HepG2 (cell line): Measurements from ENCODE around the gene TC2N. TPM values are rescaled to one million over a fixed set of nuclear protein-coding genes. Genes with fewer than 3 reads are reported as not detected.

ENCODE experiments used
- ATAC-seq: fragments of 200-7000 bp; cut with Tn5 transposase; 3 replicates; pipeline ENCODE4 v1.9.1; 2020; ENCODE audit warnings: mild to moderate bottlenecking, moderate library complexity
- BruUV-seq: library from RNA; stranded (reverse); fragments of 400-500 nt; replicated peaks from 2 replicates; lab custom pipeline; 2021; lab: Mats Ljungman, UMichigan
- CTCF ChIA-PET: fragments of 300-600 bp; formaldehyde crosslinking; extraction: SDS; loops from one replicate; lab custom pipeline; 2021; ENCODE audit warnings: low total read pairs, inconsistent platforms, low intra/inter-chr PET ratio; lab: Yijun Ruan, JAX
- POLR2A ChIA-PET: fragments of 350-600 bp; sonication (Branson Sonifier 250); formaldehyde crosslinking; loops from one replicate; lab custom pipeline; 2020; ENCODE audit warnings: antibody characterized with exemption, inconsistent platforms; lab: Yijun Ruan, JAX
- DNase-seq: peaks from one replicate; pipeline ENCODE4 v3.0.0-alpha.2; 2015; ENCODE audit warnings: low spot score
- FAIRE-seq: peaks from 3 replicates; lab custom pipeline; 2011; peaks lifted over from hg19 to GRCh38; lab: Jason Lieb, UNC
- H2AFZ ChIP-seq: one replicate; pipeline ENCODE4 v1.6.1; 2011; ENCODE audit warnings: low read length, inconsistent platforms
- H3K27ac ChIP-seq: fragments of 300-600 bp; 3 replicates; pipeline ENCODE4 v1.8.0; 2011; ENCODE audit warnings: mixed run types, mild to moderate bottlenecking, mixed read lengths, low read length, inconsistent platforms; ENCODE audit not compliant: insufficient read depth; ENCODE audit errors: extremely low read length
- H3K27me3 ChIP-seq, 2 experiments: fragments of 200-600 bp in 1 of 2; 2 replicates in 1 of 2; 3 replicates in 1 of 2; pipeline versions ENCODE4 v1.6.0 to v1.8.0; 2011; ENCODE audit warnings: low read length in 2 of 2, mild to moderate bottlenecking in 2 of 2, moderate library complexity in 2 of 2, inconsistent platforms in 1 of 2; ENCODE audit not compliant: insufficient read depth in 2 of 2, control insufficient read depth in 1 of 2
- H3K36me3 ChIP-seq, 2 experiments: fragments of 200-600 bp in 1 of 2; replicated peaks in 1 of 2; 2 replicates in 1 of 2; 3 replicates in 1 of 2; pipeline versions ENCODE4 v1.5.1 to v1.8.0; 2011; ENCODE audit warnings: low read length in 2 of 2, inconsistent platforms in 1 of 2; ENCODE audit not compliant: insufficient read depth in 2 of 2, control insufficient read depth in 1 of 2
- H3K4me1 ChIP-seq: 2 replicates; pipeline ENCODE4 v1.5.1; 2012; ENCODE audit warnings: low read length, inconsistent platforms; ENCODE audit not compliant: insufficient read depth
- H3K4me2 ChIP-seq: 2 replicates; pipeline ENCODE4 v1.6.0; 2011; ENCODE audit warnings: low read depth, low read length, inconsistent platforms
- H3K4me3 ChIP-seq, 3 experiments: fragments of 200-600 bp in 1 of 3; sonication (generic), shearing (Covaris generic) in 1 of 3; replicated peaks in 1 of 3; 2 replicates each; pipeline ENCODE4 v1.5.1; 2011 to 2016; ENCODE audit warnings: low read length in 3 of 3, inconsistent platforms in 2 of 3, low read depth in 2 of 3, mild to moderate bottlenecking in 2 of 3, control low read depth in 1 of 3, mixed read lengths in 1 of 3; ENCODE audit not compliant: insufficient read depth in 1 of 3
- H3K79me2 ChIP-seq: one replicate; pipeline ENCODE4 v1.6.1; 2011; ENCODE audit warnings: low read length, inconsistent platforms; ENCODE audit not compliant: insufficient read depth
- H3K9ac ChIP-seq: 2 replicates; pipeline ENCODE4 v1.6.0; 2011; ENCODE audit warnings: mild to moderate bottlenecking, low read depth, low read length, inconsistent platforms; ENCODE audit not compliant: insufficient read depth
- H3K9me3 ChIP-seq: 2 replicates; pipeline ENCODE4 v1.5.1; 2012; ENCODE audit warnings: mild to moderate bottlenecking, low read length
- H4K20me1 ChIP-seq: 2 replicates; pipeline ENCODE4 v1.6.0; 2011; ENCODE audit warnings: inconsistent platforms, mild to moderate bottlenecking, low read length, moderate library complexity; ENCODE audit not compliant: insufficient read depth
- CEBPB ChIP-seq: IDR thresholded peaks from 2 replicates; pipeline ENCODE4 v1.6.1; 2011; ENCODE audit warnings: low read depth, low read length, improper control_type of control experiment, borderline replicate concordance
- ELF4 ChIP-seq: sonication (generic); formaldehyde crosslinking; IDR thresholded peaks from 2 replicates; pipeline ENCODE4 v1.5.0; 2020; ENCODE audit warnings: missing genetic modification reagents, mild to moderate bottlenecking, moderate library complexity, borderline replicate concordance
- HNRNPH1 ChIP-seq: fragments of 200-400 bp; formaldehyde crosslinking; optimal IDR thresholded peaks from 2 replicates; pipeline ENCODE3; 2017; ENCODE audit warnings: mild to moderate bottlenecking, low read depth, low read length
- MAFF ChIP-seq: IDR thresholded peaks from 2 replicates; pipeline ENCODE4 v1.6.1; 2011; ENCODE audit warnings: low read depth, low read length, improper control_type of control experiment
- MAFK ChIP-seq, 2 experiments: IDR thresholded peaks in 1 of 2; conservative IDR thresholded peaks in 1 of 2; 2 replicates each; pipeline ENCODE4 v1.6.1; 2011; ENCODE audit warnings: improper control_type of control experiment in 2 of 2, low read length in 2 of 2
- MATR3 ChIP-seq: sonication (generic); formaldehyde crosslinking; IDR thresholded peaks from 2 replicates; pipeline ENCODE4 v1.4.0; 2020; ENCODE audit warnings: missing genetic modification reagents
- MAZ ChIP-seq, 2 experiments: sonication (generic) in 1 of 2; formaldehyde crosslinking in 1 of 2; IDR thresholded peaks; 2 replicates each; pipeline versions ENCODE4 v1.5.0 to v1.6.1; 2012 to 2020; ENCODE audit warnings: low read depth in 2 of 2, mild to moderate bottlenecking in 2 of 2, borderline replicate concordance in 1 of 2, improper control_type of control experiment in 1 of 2, low read length in 1 of 2, missing genetic modification reagents in 1 of 2, moderate library complexity in 1 of 2
- MBD4 ChIP-seq: IDR thresholded peaks from 2 replicates; pipeline ENCODE4 v1.6.1; 2012; ENCODE audit warnings: low read length, inconsistent platforms, borderline replicate concordance
- SCMH1 ChIP-seq: sonication (generic); formaldehyde crosslinking; IDR thresholded peaks from 2 replicates; pipeline ENCODE4 v1.9.0; 2021; ENCODE audit warnings: missing genetic modification reagents, mild to moderate bottlenecking, borderline replicate concordance
- TBX3 ChIP-seq: fragments of 450-650 bp; IDR thresholded peaks from 2 replicates; pipeline ENCODE4 v1.6.1; 2017; ENCODE audit warnings: antibody characterized with exemption, mild to moderate bottlenecking, inconsistent platforms, borderline replicate concordance
- ZMAT3 ChIP-seq: sonication (generic); formaldehyde crosslinking; conservative IDR thresholded peaks from 2 replicates; pipeline ENCODE4 v1.7.0; 2021; ENCODE audit warnings: missing genetic modification reagents
- ZNF20 ChIP-seq: sonication (generic); formaldehyde crosslinking; IDR thresholded peaks from 2 replicates; pipeline ENCODE4 v1.4.0; 2020; ENCODE audit warnings: mild to moderate bottlenecking, moderate library complexity, missing genetic modification reagents
- ZNF572 ChIP-seq: sonication (generic); formaldehyde crosslinking; IDR thresholded peaks from 2 replicates; pipeline ENCODE4 v1.5.1; 2020; ENCODE audit warnings: mild to moderate bottlenecking, missing genetic modification reagents
- ZNF672 ChIP-seq: sonication (generic); formaldehyde crosslinking; IDR thresholded peaks from 2 replicates; pipeline ENCODE4 v1.8.1; 2022; ENCODE audit warnings: missing genetic modification reagents
- whole genome bisulfite sequencing: methylation state at CpG from one replicate; pipeline ENCODE4 v1.1.6; 2017; ENCODE audit warnings: low lambda C conversion rate; 5-methylcytosine and 5-hydroxymethylcytosine counted together
- in situ Hi-C: cut with HindIII; loops from 2 replicates; pipeline ENCODE4 v1.10.0; 2017; ENCODE audit warnings: low pct_unique_long_range_greater_than_20kb; ENCODE audit not compliant: extremely low pct_ligation_motif_present
- intact Hi-C: fragments of 100-400 bp; cut with micrococcal nuclease; formaldehyde crosslinking; loops from one replicate; pipeline ENCODE4 v1.10.0; 2022; ENCODE audit not compliant: unreplicated experiment
- polyA plus RNA-seq, 8 experiments: library from polyadenylated mRNA; depleted of rRNA in 3 of 8; stranded (reverse) in 7 of 8; unstranded in 1 of 8; fragments of >200 nt; fragmentation: Illumina TruSeq in 4 of 8; extraction: Trizol in 4 of 8; gene quantifications; 2 replicates each; pipeline versions ENCODE4 v1.2.1 to v1.2.3, GENCODE V29; 2011 to 2016; ENCODE audit warnings: low read depth in 4 of 8, missing spikeins in 1 of 8, mixed read lengths in 1 of 8; ENCODE audit not compliant: insufficient read depth in 1 of 8
- total RNA-seq, 5 experiments: library from RNA; depleted of rRNA; stranded (reverse); fragments of >200 nt; fragmentation: Illumina TruSeq; extraction: Trizol; gene quantifications; 2 replicates each; pipeline ENCODE4 v1.2.3, GENCODE V29; 2016; ENCODE audit warnings: low read depth in 1 of 5
- TF ChIP-seq, protein P1 (sequence below): sonication (generic); formaldehyde crosslinking; IDR thresholded peaks from 2 replicates; pipeline ENCODE4; 2020; ENCODE audit warnings: missing genetic modification reagents, mild to moderate bottlenecking, borderline replicate concordance

The TC2N gene
- total and polyA plus RNA-seq, 2 of the 13 experiments (the other 11 are each of a cell fraction or from before 2014, with no cell fraction given) = 0.03 TPM; not detected in 1

DNA sequence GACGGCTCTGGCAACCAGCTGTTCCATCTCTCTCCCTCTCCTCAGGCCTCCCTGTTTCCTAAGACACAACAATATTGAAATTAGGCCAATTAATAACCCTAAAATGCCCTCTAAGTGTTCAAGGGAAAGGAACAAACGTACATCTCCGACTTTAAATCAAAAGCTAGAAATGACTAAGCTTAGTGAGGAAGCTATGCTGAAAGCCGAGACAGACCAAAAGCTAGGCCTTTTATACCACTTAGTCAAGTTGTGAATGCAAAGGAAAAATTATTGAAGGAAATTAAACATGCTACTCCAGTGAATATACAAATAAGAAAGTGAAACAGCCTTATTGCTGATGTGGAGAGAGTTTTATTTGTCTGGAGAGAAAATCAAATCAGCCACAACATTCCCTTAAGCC is 73.6 kb downstream of the TC2N start:
- POLR2A ChIA-PET = no interaction called here
- 4% methylated on average over 4 of the region's 4 CpGs for WGBS
- FAIRE-seq (no peak), ATAC-seq (no peak), DNase-seq (no peak)
- H2AFZ ChIP-seq = no peak overlapping the region
- H3K9ac ChIP-seq = no peak overlapping the region
- TF ChIP-seq MBD4 (no peak), ZNF20 (no peak), HNRNPH1 (no peak), TBX3 (no peak), ELF4 (CRISPR knock-in tag) (no peak), MATR3 (CRISPR knock-in tag) (no peak), CEBPB (no peak), ZMAT3 (CRISPR knock-in tag) (no peak), SCMH1 (CRISPR knock-in tag) (no peak)
- CTCF ChIA-PET = no interaction called here
- no peaks in the 10 kb centered on the region for H3K79me2 ChIP-seq
- H3K27me3 ChIP-seq = peaks cover 0 to 6% of the 10 kb centered on the region in 2 experiments; a peak in 1 of 5 replicates
- no peaks in the 10 kb centered on the region for H3K36me3 ChIP-seq
- H3K4me2 ChIP-seq = no peak overlapping the region
- BruUV-seq = no TSS peak
- intact Hi-C loops = no loop called here
- H3K4me1 ChIP-seq = no peaks in the 10 kb centered on the region
- no peaks in the 10 kb centered on the region for H4K20me1 ChIP-seq
- no peaks in the 10 kb centered on the region for H3K9me3 ChIP-seq
- no peak overlapping the region for H3K4me3 ChIP-seq
- in situ Hi-C loops = no loop called here
- H3K27ac ChIP-seq = no peak overlapping the region

DNA sequence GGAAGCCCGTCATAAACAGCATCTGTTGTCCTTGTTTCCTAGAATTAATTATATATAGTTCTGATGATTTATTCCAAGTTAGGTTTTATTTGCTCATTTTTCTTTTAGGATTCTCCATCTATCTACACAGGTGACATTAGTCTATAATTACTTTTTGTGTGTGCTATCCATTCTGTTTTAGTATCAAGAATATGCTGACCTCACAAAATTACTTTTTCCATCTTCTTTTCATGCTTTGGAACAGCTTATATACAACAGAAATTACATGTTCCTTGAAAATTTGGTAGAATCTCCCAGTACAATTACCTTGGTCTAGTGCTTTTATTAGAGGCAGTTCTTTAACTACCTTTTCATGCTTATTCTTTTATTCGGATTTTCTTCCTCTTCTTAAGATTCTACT is 81.1 kb downstream of the TC2N start:
- H3K9ac ChIP-seq = no peak overlapping the region
- in situ Hi-C loops = no loop called here
- no peaks in the 10 kb centered on the region for H3K9me3 ChIP-seq
- H3K36me3 ChIP-seq = no peaks in the 10 kb centered on the region
- POLR2A ChIA-PET = no interaction called here
- no peaks in the 10 kb centered on the region for H4K20me1 ChIP-seq
- peaks cover 0 to 3% of the 10 kb centered on the region in 2 experiments; a peak in 1 of 5 replicates for H3K27me3 ChIP-seq
- H3K27ac ChIP-seq = no peak overlapping the region
- FAIRE-seq (no peak), DNase-seq (no peak), ATAC-seq (no peak)
- CTCF ChIA-PET = no interaction called here
- no peaks in the 10 kb centered on the region for H3K79me2 ChIP-seq
- no peak overlapping the region for H3K4me3 ChIP-seq
- no TSS peak for BruUV-seq
- TF ChIP-seq, protein P1, sequence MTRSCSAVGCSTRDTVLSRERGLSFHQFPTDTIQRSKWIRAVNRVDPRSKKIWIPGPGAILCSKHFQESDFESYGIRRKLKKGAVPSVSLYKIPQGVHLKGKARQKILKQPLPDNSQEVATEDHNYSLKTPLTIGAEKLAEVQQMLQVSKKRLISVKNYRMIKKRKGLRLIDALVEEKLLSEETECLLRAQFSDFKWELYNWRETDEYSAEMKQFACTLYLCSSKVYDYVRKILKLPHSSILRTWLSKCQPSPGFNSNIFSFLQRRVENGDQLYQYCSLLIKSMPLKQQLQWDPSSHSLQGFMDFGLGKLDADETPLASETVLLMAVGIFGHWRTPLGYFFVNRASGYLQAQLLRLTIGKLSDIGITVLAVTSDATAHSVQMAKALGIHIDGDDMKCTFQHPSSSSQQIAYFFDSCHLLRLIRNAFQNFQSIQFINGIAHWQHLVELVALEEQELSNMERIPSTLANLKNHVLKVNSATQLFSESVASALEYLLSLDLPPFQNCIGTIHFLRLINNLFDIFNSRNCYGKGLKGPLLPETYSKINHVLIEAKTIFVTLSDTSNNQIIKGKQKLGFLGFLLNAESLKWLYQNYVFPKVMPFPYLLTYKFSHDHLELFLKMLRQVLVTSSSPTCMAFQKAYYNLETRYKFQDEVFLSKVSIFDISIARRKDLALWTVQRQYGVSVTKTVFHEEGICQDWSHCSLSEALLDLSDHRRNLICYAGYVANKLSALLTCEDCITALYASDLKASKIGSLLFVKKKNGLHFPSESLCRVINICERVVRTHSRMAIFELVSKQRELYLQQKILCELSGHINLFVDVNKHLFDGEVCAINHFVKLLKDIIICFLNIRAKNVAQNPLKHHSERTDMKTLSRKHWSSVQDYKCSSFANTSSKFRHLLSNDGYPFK (CRISPR knock-in tag) = no peak
- TF ChIP-seq MAFF (peak; percentile 88), ZNF672 (no peak), MAFK (conservative IDR thresholded peaks at IDR 0.05 in 1 of 2, IDR thresholded peaks at IDR 0.05 in 1 of 2; ENCODE audit: low read length in 2 of 2) (peak; percentile 82 to 89), ZNF572 (CRISPR knock-in tag) (no peak), MAZ (IDR thresholded peaks at IDR 0.05; ENCODE audit: borderline replicate concordance, low read depth, low read length) (no peak), MAZ (CRISPR knock-in tag; IDR thresholded peaks at IDR 0.05; ENCODE audit: low read depth) (no peak)
- no peak overlapping the region for H3K4me2 ChIP-seq
- H2AFZ ChIP-seq = no peak overlapping the region
- intact Hi-C loops = no loop called here
- 2% methylated on average over 2 of the region's 2 CpGs for WGBS
- peaks cover 2% of the 10 kb centered on the region; the same call in 1 of the 2 replicates for H3K4me1 ChIP-seq
